Stomach smooth muscle (tissue), 2 donors: ENCODE measurements around the gene ABLIM2.

Experiments
- H3K27ac ChIP-seq: one replicate; pipeline ENCODE4 v1.7.0; 2013; ENCODE audit warnings: mild to moderate bottlenecking, low read length, inconsistent platforms
- H3K27me3 ChIP-seq, 2 donors: one replicate each; pipeline ENCODE4 v1.7.0; 2013; ENCODE audit warnings: low read length in 2 of 2; ENCODE audit not compliant: insufficient read depth in 2 of 2, control insufficient read depth in 1 of 2
- H3K36me3 ChIP-seq, 2 donors: one replicate each; pipeline ENCODE4 v1.7.0; 2013; ENCODE audit warnings: low read length in 2 of 2; ENCODE audit not compliant: control insufficient read depth in 2 of 2, insufficient read depth in 2 of 2
- H3K4me1 ChIP-seq: one replicate; pipeline ENCODE4 v1.7.0; 2013; ENCODE audit warnings: low read length; ENCODE audit not compliant: control insufficient read depth, insufficient read depth
- H3K4me3 ChIP-seq, 2 donors: one replicate each; pipeline ENCODE4 v1.7.0; 2013; ENCODE audit warnings: low read length in 2 of 2
- H3K9ac ChIP-seq, 2 donors: one replicate each; pipeline ENCODE4 v1.7.0; 2013; ENCODE audit warnings: low read length in 2 of 2, mild to moderate bottlenecking in 1 of 2
- H3K9me3 ChIP-seq, 2 donors: one replicate each; pipeline ENCODE4 v1.7.0; 2013; ENCODE audit warnings: low read length in 2 of 2; ENCODE audit not compliant: control insufficient read depth in 2 of 2
- donor health status: healthy.
- donor health status: Pancreatic carcinoma.

Gene ABLIM2

DNA sequence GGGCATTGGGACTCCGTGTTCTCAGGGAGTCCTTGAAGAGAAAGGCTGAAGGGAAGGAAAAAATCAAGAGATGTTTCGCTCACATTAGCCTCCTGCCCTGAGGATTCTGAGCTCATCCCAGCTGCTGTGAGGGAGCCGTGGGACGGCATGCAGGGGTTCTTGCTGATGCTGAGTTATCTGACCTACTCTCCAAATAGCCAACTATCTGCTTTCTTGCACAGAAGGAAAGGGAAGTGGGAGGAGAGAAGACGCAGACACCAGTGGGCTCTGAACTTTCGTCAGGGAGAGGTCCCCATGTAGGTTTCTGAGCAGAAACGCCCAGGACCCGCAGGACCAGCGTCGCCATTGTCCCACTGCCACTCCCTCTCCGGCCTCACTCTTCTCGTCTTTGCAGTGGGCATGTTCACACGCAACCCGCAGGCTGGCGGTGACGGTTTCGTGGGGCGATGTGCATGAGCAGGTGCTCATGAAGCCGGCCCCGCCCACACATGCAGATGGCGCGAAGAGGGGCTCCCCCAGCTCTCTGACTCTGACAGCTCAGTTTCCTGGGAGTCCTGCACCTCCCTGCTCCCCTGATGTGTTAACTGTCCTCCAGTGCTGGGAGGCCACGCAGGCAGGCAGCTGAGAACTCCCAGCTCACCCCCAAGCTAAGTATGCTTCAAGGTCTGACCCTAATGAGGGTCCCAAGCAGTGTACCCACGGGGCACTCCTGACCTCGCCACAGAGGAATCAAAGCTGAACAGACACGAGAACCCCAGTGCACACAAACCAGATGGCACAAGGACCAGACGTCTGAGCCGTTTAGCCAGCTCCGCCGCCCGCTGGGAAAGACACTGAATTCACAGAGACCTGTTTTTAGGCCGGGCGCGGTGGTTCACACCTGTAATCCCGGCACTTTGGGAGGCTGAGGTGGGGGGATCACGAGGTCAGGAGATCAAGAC, 13.6 kb upstream of the ABLIM2 start:
- Histone ChIP-seq H3K36me3 (no peaks in the 10 kb centered on the region), H3K9me3 (peaks cover 0 to 10% of the 10 kb centered on the region in 2 donors), H3K27ac (no peak overlapping the region), H3K27me3 (peaks cover 0 to 8% of the 10 kb centered on the region in 2 donors), H3K9ac (no peak overlapping the region), H3K4me3 (no peak overlapping the region), H3K4me1 (no peaks in the 10 kb centered on the region)

DNA sequence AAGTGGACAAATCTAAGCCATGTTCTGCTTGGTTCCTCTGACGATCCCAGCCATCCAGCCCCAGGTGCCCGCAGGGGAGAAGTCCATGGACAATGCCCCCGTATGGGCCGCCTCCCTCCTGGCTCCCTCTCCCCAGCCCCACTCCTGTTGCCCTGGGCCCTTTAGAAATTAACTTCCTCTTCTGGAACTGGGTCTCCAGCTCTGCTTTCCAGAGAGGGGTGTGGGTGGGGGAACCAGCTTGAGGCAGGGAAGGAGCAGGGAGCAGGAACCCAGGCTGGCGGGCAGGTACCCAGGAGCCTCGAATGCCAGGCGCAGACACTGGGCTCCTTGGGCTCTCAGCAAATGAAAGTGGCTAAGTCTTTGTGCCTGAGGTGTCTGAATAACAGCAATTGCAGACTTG, 12.7 kb upstream of the ABLIM2 start:
- Histone ChIP-seq H3K4me3 (no peak overlapping the region), H3K36me3 (no peaks in the 10 kb centered on the region), H3K27me3 (peaks cover 0 to 8% of the 10 kb centered on the region in 2 donors), H3K27ac (no peak overlapping the region), H3K4me1 (no peaks in the 10 kb centered on the region), H3K9me3 (peaks cover 0 to 10% of the 10 kb centered on the region in 2 donors), H3K9ac (no peak overlapping the region)

DNA sequence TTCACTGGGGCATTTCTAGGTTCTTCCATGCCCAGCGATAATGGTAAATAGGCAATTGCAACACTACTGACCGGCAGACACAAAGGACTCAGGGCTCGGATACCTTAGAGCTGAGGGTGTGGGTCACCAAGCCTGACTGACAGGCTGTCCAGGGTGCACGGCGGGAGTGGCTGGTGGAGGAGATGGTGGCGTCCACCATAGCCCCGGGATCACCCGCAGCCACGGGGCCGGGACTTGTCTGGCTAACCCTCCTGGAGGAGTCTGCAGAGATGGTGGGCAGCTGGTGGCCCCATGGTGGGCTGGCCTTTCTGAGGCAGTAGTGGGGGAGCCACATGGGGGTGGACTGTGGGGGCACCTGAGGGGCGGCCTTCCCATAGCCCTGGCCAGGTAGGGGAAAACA, 11.7 kb upstream of the ABLIM2 start:
- H3K9me3 ChIP-seq = peaks cover 0 to 10% of the 10 kb centered on the region in 2 donors
- no peaks in the 10 kb centered on the region for H3K36me3 ChIP-seq
- no peaks in the 10 kb centered on the region for H3K4me1 ChIP-seq
- H3K27me3 ChIP-seq = peaks cover 0 to 8% of the 10 kb centered on the region in 2 donors
- no peak overlapping the region for H3K27ac ChIP-seq
- no peak overlapping the region for H3K4me3 ChIP-seq
- no peak overlapping the region for H3K9ac ChIP-seq

DNA sequence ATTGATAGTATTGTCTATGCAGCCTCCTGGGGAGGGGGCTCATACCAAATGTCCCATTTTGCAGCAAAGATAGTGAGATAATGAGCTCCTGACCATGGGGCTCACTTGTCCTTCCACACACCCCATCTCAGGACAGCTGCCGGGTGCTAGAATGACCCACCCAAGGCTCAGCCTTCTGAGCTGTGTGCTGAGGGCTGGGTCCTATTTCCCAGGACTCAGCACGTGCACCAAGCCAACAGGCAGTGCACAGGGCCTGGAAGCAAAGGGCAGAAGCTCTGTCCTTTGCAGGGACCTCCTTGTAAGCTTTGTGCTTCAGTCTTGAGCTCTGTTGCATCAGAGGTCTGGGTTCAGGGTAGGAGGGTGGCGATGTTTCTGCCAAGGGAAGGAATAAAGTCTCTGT, 11.2 kb upstream of the ABLIM2 start:
- Histone ChIP-seq H3K9me3 (peaks cover 0 to 10% of the 10 kb centered on the region in 2 donors), H3K36me3 (no peaks in the 10 kb centered on the region), H3K4me1 (no peaks in the 10 kb centered on the region), H3K9ac (no peak overlapping the region), H3K27ac (no peak overlapping the region), H3K4me3 (no peak overlapping the region), H3K27me3 (peaks cover 0 to 8% of the 10 kb centered on the region in 2 donors)

DNA sequence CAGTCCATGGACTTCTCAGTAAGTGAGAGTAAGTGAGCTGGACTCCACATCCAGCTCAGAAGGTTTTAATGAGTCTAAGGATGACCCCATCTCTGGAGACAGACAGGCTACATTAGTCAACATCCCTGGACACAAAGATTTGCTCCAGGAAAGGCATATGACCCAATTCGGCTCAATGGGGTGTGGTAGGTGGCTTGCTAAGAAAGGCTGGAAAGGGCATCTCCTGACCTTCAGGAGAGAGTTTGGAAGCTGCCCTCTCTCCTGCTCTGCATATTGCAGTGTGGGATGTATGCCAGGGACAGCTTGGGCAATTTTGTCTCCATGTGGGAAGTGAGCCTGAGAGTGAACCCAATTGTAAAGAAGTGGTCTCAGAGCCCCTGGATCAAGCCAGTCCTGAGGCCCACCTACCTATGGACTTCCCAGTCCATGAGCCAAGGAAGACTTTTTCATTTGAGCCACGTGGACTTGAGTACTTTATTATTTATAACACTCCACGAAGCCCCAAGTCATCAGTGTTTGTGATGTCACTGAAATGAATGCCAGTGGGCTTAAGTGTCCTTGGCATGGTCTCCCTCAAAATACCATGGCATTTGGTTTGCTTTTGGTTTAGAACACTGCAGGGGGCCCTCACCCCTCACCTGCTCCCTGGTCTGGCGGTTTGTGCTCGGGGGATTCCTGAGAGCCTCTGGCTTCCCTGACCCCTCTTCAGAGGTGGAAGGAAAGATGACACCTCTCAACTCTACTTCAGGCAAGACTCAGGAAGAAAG, 10.4 kb upstream of the ABLIM2 start:
- H3K4me1 ChIP-seq = no peaks in the 10 kb centered on the region

DNA sequence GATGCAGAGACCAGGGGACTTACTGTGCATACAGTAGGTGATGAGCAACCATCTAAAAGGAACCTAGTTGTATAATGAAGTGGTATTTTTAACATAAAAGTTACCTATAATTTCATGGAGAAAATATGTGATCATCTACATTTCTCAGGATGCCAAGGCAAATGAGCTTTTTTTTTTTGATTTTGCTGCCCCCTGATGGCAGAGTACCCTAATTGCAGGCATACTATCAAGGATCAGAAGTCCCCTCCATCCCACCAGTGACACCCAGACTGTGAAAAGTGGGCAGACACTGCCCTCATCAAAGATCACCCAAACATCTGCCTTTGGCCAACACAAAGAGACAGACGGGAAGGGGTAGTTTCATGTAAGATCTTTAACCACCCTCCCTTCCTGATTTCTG, 9.6 kb upstream of the ABLIM2 start:
- Histone ChIP-seq H3K36me3 (no peaks in the 10 kb centered on the region), H3K27ac (no peak overlapping the region), H3K27me3 (peaks cover 0 to 8% of the 10 kb centered on the region in 2 donors), H3K9me3 (peaks cover 0 to 10% of the 10 kb centered on the region in 2 donors), H3K4me1 (no peaks in the 10 kb centered on the region), H3K4me3 (no peak overlapping the region), H3K9ac (no peak overlapping the region)

More for the DNA sequence above, 10.4 kb upstream of the ABLIM2 start:
- no peak overlapping the region for H3K9ac ChIP-seq
- no peak overlapping the region for H3K4me3 ChIP-seq
- no peaks in the 10 kb centered on the region for H3K36me3 ChIP-seq
- peaks cover 0 to 10% of the 10 kb centered on the region in 2 donors for H3K9me3 ChIP-seq
- no peak overlapping the region for H3K27ac ChIP-seq
- peaks cover 0 to 8% of the 10 kb centered on the region in 2 donors for H3K27me3 ChIP-seq

DNA sequence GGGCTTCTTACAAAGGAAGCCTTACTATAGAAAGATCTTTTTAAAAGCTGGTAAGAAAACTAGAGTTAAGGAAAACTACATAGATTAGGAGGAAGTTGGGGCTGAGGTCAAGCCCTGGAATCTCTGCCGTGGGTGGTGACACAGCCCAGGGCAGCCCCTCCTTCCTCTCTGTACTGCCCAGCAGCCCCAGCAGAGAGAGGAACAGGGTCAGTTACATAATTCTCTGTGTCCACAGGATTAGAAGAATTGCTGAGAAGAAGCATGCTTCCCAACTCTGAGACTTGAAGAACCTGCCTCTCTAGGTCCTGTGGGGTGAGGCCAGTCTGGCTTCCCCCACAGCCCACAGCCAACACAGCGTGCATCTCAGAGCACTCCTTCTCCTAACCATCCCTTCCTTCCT, 9.2 kb upstream of the ABLIM2 start:
- Histone ChIP-seq H3K9ac (no peak overlapping the region), H3K9me3 (peaks cover 0 to 10% of the 10 kb centered on the region in 2 donors), H3K4me3 (no peak overlapping the region), H3K4me1 (no peaks in the 10 kb centered on the region), H3K36me3 (no peaks in the 10 kb centered on the region), H3K27ac (no peak overlapping the region), H3K27me3 (peaks cover 0 to 8% of the 10 kb centered on the region in 2 donors)

DNA sequence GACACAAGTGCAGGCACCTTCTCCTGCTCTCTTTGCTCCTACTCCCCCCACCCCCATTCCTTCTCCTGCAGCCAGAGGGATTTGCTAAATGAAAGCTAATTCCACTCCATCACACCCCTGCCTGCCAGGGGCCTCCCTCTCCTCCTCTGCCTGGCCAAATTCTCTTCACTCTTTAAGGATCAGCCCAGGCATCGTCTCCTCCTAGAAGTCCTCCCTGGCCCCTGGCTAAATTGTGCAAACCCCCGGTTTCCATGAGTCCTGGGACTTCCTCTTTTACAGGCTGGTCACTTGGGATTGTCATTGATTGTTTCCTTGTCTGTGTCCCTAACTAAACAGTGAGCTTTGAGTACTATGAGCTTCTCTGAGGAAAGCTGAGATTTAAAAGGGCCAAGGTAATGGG, 8.7 kb upstream of the ABLIM2 start:
- Histone ChIP-seq H3K4me1 (no peaks in the 10 kb centered on the region), H3K4me3 (no peak overlapping the region), H3K27me3 (peaks cover 0 to 8% of the 10 kb centered on the region in 2 donors), H3K9me3 (peaks cover 0 to 10% of the 10 kb centered on the region in 2 donors), H3K27ac (no peak overlapping the region), H3K9ac (no peak overlapping the region), H3K36me3 (no peaks in the 10 kb centered on the region)

DNA sequence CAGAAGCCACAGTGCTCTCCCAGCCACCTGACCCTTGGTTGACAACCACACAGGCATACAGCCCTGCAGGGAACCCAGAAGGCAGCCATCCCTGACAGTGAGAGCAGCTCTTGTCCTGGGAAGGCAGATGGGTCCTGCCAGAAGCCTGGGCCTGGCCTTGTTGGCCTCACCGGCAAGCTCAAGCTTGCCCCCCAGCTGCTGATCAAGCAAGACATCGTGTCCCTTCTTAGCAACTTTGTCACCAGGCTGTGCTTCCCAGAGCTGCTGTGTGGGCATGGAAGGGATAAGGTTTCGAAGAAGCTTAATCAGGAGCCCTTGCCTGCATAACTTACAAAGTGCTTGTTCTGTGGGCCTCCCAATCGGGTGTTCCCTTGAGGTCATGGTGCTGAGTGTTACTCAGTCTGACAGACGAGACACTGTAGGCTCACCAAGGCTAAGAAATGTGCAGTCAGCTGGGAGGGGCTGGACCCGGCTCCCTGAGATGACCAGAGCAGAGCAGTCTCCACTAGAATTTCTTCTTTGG, 6.8 kb upstream of the ABLIM2 start:
- Histone ChIP-seq H3K9me3 (peaks cover 0 to 10% of the 10 kb centered on the region in 2 donors), H3K9ac (no peak overlapping the region), H3K4me1 (no peaks in the 10 kb centered on the region), H3K27ac (no peak overlapping the region), H3K36me3 (no peaks in the 10 kb centered on the region), H3K4me3 (no peak overlapping the region), H3K27me3 (peaks cover 0 to 4% of the 10 kb centered on the region in 2 donors)

DNA sequence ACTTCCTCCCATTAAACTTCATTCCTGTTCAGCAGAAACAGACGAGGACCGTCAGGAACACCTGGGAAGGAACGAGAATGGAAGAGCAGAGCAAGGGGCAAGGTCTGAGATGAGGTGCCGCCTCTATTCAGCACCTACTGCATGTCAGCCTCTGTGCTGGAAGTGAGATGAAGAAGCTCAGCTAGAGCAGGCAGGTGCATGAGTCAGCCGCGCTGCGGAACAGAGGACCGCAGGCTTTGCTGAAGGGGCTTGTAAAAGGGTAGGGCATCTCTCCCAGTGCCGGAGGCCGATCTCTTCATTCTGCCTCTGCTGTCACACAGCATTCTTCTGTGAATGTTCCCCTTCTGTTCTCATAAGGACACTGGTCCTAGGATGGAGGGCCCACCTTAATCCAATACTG, 6.1 kb upstream of the ABLIM2 start:
- no peak overlapping the region for H3K9ac ChIP-seq
- no peak overlapping the region for H3K4me3 ChIP-seq
- H3K27ac ChIP-seq = no peak overlapping the region
- peaks cover 5% of the 10 kb centered on the region for H3K4me1 ChIP-seq
- H3K9me3 ChIP-seq = peaks cover 0 to 10% of the 10 kb centered on the region in 2 donors
- H3K36me3 ChIP-seq = no peaks in the 10 kb centered on the region
- H3K27me3 ChIP-seq = peaks cover 0 to under 1% of the 10 kb centered on the region in 2 donors
